Stimulated activated CD8-positive, alpha-beta memory T cell treated with anti-CD3 and anti-CD28 coated beads, Interleukin-12 subunit alpha, Interleukin-12 subunit beta, amount 100 ng/mL, for 24 hours (primary cell): ENCODE results near the gene KRTAP4-8.
"Not testable (repeated sequence)": the region's sequence is repeated elsewhere in the genome, so short reads cannot be mapped to it uniquely, and the experiment has no call there.

Experiments used
- DNase-seq: peaks from one replicate; pipeline ENCODE4 v3.0.0-alpha.2; 2020; ENCODE audit errors: extremely low read depth

The KRTAP4-8 gene

GRCh38 chr17:41065016-41065689 is 32.8 kb downstream of the KRTAP4-8 start:
- not testable (repeated sequence) for DNase-seq

- DNase-seq = no peak
These were observed 33.6 kb downstream of the KRTAP4-8 start for GRCh38 chr17:41064301-41064700.

- DNase-seq = no peak
These were observed 34.5 kb downstream of the KRTAP4-8 start for GRCh38 chr17:41063449-41063848.

GRCh38 chr17:41061964-41062363 is 36.0 kb downstream of the KRTAP4-8 start:
- no peak for DNase-seq

- no peak for DNase-seq
These were observed 37.8 kb downstream of the KRTAP4-8 start, which contains the start of gene KRTAP2-3 for GRCh38 chr17:41060052-41060604. Gene KRTAP2-3, minus strand, starts transcription at chr17:41060114. Its CDS starts 64 bp downstream, at chr17:41060050.

- DNase-seq = not testable (repeated sequence)
These were observed 38.5 kb downstream of the KRTAP4-8 start for GRCh38 chr17:41059276-41060051.

- no peak for DNase-seq
These were observed 39.2 kb downstream of the KRTAP4-8 start for GRCh38 chr17:41058741-41059140.

GRCh38 chr17:41057547-41057946 is 40.4 kb downstream of the KRTAP4-8 start:
- no peak for DNase-seq

- not testable (repeated sequence) for DNase-seq
These were observed 42.8 kb downstream of the KRTAP4-8 start, which contains the start of gene KRTAP2-2 for GRCh38 chr17:41055130-41055529. Gene KRTAP2-2, minus strand, starts transcription at chr17:41055230. Its CDS starts 19 bp downstream, at chr17:41055211.

GRCh38 chr17:41054556-41054955 is 43.4 kb downstream of the KRTAP4-8 start:
- DNase-seq = not testable (repeated sequence)

GRCh38 chr17:41054025-41054424 is 43.9 kb downstream of the KRTAP4-8 start:
- no peak for DNase-seq

GRCh38 chr17:41052566-41052965 is 45.4 kb downstream of the KRTAP4-8 start:
- no peak for DNase-seq

- DNase-seq = no peak
These were observed 48.8 kb downstream of the KRTAP4-8 start for GRCh38 chr17:41049110-41049509.

- DNase-seq = no peak
These were observed 49.5 kb downstream of the KRTAP4-8 start for GRCh38 chr17:41048441-41048840.
